Osteocyte (in vitro differentiated cells): ENCODE measurements around the gene CTRB2. TPM values are rescaled to one million over a fixed set of nuclear protein-coding genes. Genes with fewer than 3 reads are reported as not detected.

Source experiments
- DNase-seq: peaks from one replicate; pipeline ENCODE4 v3.0.0; 2021; ENCODE audit warnings: mixed read lengths; ENCODE audit not compliant: unreplicated experiment; ENCODE audit errors: extremely low spot score
- H3K27ac Mint-ChIP-seq: one replicate; pipeline ENCODE4 v1.8.0; 2021; ENCODE audit warnings: mild to moderate bottlenecking, mixed read lengths; ENCODE audit not compliant: unreplicated experiment
- H3K27me3 Mint-ChIP-seq: one replicate; pipeline ENCODE4 v1.8.0; 2021; ENCODE audit warnings: mixed read lengths; ENCODE audit not compliant: unreplicated experiment
- H3K36me3 Mint-ChIP-seq: one replicate; pipeline ENCODE4 v1.8.0; 2021; ENCODE audit warnings: mixed read lengths; ENCODE audit not compliant: unreplicated experiment
- H3K4me1 Mint-ChIP-seq: one replicate; pipeline ENCODE4 v1.8.0; 2021; ENCODE audit warnings: mixed read lengths; ENCODE audit not compliant: unreplicated experiment
- H3K4me3 Mint-ChIP-seq: one replicate; pipeline ENCODE4 v1.8.0; 2021; ENCODE audit warnings: mild to moderate bottlenecking, moderate library complexity, mixed read lengths; ENCODE audit not compliant: unreplicated experiment
- H3K9me3 Mint-ChIP-seq: one replicate; pipeline ENCODE4 v1.8.0; 2021; ENCODE audit warnings: mixed read lengths; ENCODE audit not compliant: unreplicated experiment
- total RNA-seq: library from RNA; stranded (reverse); gene quantifications from 2 replicates; pipeline ENCODE4 v1.2.1, GENCODE V29; 2021
- TF ChIP-seq, protein P1 (sequence below): fragments of 200-600 bp; sonication (generic); IDR thresholded peaks from 2 replicates; pipeline ENCODE4 v1.5.0; 2021; ENCODE audit warnings: antibody characterized with exemption, mild to moderate bottlenecking, moderate library complexity

CTRB2 gene
- total RNA-seq, 1 donor from 2014 or later, result not detected

GRCh38 chr16:75252049-75252864 is 45.3 kb upstream of the CTRB2 start:
- no peaks in the 10 kb centered on the region for H3K9me3 Mint-ChIP-seq
- no peaks in the 10 kb centered on the region for H3K27me3 Mint-ChIP-seq
- no peak for DNase-seq
- peak overlapping the region; percentile 66 for H3K4me3 Mint-ChIP-seq
- TF ChIP-seq, protein P1, sequence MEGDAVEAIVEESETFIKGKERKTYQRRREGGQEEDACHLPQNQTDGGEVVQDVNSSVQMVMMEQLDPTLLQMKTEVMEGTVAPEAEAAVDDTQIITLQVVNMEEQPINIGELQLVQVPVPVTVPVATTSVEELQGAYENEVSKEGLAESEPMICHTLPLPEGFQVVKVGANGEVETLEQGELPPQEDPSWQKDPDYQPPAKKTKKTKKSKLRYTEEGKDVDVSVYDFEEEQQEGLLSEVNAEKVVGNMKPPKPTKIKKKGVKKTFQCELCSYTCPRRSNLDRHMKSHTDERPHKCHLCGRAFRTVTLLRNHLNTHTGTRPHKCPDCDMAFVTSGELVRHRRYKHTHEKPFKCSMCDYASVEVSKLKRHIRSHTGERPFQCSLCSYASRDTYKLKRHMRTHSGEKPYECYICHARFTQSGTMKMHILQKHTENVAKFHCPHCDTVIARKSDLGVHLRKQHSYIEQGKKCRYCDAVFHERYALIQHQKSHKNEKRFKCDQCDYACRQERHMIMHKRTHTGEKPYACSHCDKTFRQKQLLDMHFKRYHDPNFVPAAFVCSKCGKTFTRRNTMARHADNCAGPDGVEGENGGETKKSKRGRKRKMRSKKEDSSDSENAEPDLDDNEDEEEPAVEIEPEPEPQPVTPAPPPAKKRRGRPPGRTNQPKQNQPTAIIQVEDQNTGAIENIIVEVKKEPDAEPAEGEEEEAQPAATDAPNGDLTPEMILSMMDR, result no peak
- peaks cover 89% of the 10 kb centered on the region for H3K4me1 Mint-ChIP-seq
- no peaks in the 10 kb centered on the region for H3K36me3 Mint-ChIP-seq
- peak overlapping the region; percentile 94 for H3K27ac Mint-ChIP-seq

DNA sequence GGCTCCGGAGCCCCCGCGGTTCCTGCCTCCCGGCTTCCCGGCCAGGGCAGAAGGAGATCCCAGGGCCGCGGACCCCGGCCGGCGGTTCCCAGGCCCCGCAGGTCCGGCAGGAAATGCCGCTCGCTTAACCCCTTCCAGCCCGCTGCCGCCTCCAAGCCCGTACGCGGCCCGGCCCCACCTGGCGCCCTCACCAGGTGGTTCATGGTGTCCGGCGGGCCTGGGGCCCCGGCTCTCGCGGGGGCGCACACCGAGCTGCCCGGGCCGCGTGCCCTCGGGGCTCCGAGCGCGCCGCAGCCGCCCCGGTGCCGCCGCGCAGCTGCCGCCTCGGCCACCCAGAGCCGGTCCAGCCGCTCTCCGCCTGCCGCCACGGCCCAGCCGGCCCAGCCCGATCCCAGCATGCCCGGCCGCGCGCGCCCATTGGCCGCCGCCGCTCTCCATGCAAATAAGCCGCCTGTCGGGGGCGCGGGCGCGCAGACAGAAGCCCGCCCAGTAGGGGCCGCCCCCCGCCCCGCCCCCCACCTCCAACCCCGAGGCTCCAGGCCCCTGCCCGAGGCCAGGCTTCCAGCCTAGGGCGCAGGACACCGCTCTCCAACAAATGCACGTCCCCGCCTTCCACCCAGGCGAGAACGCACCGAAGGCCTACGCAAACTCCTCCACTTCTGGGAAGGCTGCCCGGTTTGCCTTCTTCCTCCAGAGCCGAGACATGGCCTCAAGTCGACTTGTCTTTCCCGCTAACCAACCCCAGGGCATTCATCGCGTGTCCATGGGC is 44.5 kb upstream of the CTRB2 start, which contains the start of gene BCAR1:
Gene BCAR1, minus strand, starts transcription at position 345 of the 769 bp plus-strand sequence. Its CDS starts 142 bp downstream, at position 203.
- TF ChIP-seq, protein P1, result peak; percentile 30
- H3K36me3 Mint-ChIP-seq, result no peaks in the 10 kb centered on the region
- H3K4me1 Mint-ChIP-seq, result peaks cover 89% of the 10 kb centered on the region
- no peaks in the 10 kb centered on the region for H3K27me3 Mint-ChIP-seq
- H3K9me3 Mint-ChIP-seq, result no peaks in the 10 kb centered on the region
- peak within 1 kb of the TSS; percentile 86 for H3K4me3 Mint-ChIP-seq
- DNase-seq, result peak; percentile 95
- H3K27ac Mint-ChIP-seq, result peak within 1 kb of the TSS; percentile 94

DNA sequence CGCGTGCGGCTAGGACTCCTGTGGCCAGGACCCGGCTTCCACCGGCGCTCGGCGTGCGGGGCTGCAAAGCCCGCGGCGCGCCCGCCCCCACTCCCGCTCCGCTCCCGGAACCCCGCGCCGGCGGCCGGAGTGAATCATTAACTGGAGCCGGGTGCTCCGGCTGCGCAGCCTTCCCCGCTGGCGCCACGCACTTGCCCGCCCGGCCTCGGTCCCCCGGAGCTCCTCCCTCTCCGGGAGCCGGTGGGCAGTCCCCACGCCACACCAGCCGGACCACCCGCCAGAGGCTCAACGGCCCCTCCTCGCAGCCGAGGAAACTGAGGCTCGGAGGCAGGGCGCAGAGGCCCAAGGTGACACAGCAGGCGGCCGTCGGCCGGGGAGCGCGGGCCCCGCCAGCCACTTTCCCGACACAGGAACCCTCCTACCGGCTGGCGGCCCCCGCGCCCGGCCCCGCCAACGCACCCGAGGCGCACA is 43.9 kb upstream of the CTRB2 start:
- TF ChIP-seq, protein P1, result no peak
- no peak for DNase-seq
- Mint-ChIP-seq H3K4me3 (peak overlapping the region; percentile 86), H3K9me3 (no peaks in the 10 kb centered on the region), H3K27me3 (no peaks in the 10 kb centered on the region), H3K4me1 (peaks cover 89% of the 10 kb centered on the region), H3K27ac (peak overlapping the region; percentile 87), H3K36me3 (no peaks in the 10 kb centered on the region)

DNA sequence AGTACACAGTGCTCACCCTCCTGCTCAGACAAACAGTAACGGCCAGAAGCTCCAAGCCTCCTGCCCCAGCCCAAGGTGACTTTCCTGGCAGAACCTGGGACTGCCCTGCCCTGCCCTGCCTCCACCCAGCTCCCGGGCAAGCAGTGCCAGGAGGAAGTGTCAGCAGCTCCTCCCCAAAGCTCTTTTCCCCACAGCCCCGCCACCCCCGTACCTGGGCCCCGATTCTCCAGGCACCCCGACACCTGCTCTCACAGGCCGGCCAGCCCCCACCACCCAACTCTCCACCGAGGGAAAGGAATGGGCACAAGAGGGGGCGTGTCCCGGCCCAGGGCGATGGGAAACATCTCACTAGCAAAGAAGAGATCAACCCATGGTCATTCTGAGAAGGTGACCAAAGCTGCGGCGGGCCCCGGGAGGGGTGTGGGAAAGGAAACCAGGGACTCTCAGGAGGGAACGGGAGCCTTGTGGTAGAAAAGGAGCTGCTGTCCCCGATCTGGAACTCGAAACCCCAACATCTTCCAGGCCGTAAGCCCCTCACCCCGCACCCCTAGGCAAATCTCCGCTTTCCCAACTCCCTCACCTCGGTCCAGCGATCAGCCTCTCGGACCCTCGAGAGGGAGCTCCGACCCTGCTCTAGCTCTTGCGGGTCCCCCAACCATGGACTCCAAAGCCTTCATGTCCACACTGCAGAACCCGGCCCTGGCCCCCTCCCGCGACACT is 43.3 kb upstream of the CTRB2 start:
- DNase-seq, result no peak
- Mint-ChIP-seq H3K9me3 (no peaks in the 10 kb centered on the region), H3K4me3 (peak overlapping the region; percentile 86), H3K4me1 (peaks cover 87% of the 10 kb centered on the region), H3K27ac (peak overlapping the region; percentile 87), H3K27me3 (no peaks in the 10 kb centered on the region), H3K36me3 (no peaks in the 10 kb centered on the region)
- TF ChIP-seq, protein P1, result no peak
